Measurements from ENCODE around the gene CHDH.

CHDH gene

DNA sequence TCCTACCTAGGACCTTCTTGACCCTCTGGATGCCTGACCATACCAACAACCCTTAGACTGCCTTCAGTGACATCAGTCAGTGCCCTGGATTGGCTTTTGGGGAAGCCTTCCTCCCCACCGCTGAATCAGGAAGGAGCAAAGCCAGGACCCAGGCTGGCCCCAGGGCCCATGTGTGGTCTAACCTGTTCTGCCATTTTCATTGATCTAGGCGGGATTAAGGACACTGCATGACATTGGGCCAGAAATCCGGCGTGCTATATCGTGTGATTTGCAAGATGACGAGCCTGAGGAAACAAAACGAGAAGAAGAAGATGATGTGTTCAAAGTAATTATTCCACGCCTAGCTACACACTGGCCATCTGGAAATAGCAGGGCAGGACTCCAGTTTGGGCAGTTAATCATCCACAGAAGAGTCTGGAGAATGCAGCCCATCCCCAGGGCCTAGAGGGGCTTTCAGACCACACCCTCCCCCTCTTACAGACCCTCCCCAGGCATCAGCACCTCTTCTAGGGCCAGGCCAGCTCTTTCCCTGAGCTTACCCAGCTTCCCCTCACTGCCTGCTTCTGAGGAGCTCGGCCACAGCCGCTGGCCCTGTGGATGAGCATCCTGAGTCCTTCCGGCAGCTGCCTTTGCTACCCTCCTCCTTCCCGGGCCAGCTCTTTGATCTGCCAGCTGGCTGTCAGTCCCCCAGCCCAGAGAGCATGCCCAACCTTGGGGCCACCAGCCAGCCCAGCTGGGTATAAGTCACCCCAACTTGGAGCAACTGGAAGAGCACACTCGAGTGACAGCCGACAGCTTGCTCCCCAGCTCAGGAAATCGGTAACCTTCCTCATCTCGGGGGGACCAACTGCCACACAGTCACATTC is 45.9 kb downstream of the CHDH start:
- TF ChIP-seq EZH2 (IDR thresholded peaks at IDR 0.05; ENCODE audit: borderline replicate concordance, low read length) (no peak), CTCF (IDR thresholded peaks at IDR 0.05; ENCODE audit: low read length) (no peak)
- no peaks in the 10 kb centered on the region for H3K27me3 ChIP-seq (ENCODE audit: insufficient read depth, low read length)
- no peaks in the 10 kb centered on the region for H3K9me3 ChIP-seq (ENCODE audit: low read length)
- H3K79me2 ChIP-seq (ENCODE audit: insufficient read depth, low read length): no peaks in the 10 kb centered on the region
- no peaks in the 10 kb centered on the region for H4K20me1 ChIP-seq (ENCODE audit: insufficient read depth, low read length)
- H3K9me2 ChIP-seq (ENCODE audit: low read depth, low read length): no peaks in the 10 kb centered on the region
- H3K36me3 ChIP-seq (ENCODE audit: insufficient read depth, low read length): no peaks in the 10 kb centered on the region
- no peak overlapping the region for H3K4me3 ChIP-seq (ENCODE audit: low read depth, low read length, poor library complexity, severe bottlenecking)
- H3K27ac ChIP-seq (ENCODE audit: low read depth, low read length, poor library complexity, severe bottlenecking): no peak overlapping the region
- H3K4me1 ChIP-seq (ENCODE audit: insufficient read depth, low read length, severe bottlenecking): no peaks in the 10 kb centered on the region
- no peak overlapping the region for H3K4me2 ChIP-seq (ENCODE audit: low read length)
- no peaks in the 10 kb centered on the region for H3F3A ChIP-seq (ENCODE audit: insufficient read depth, low read length)
- no peak overlapping the region for H3K9ac ChIP-seq (ENCODE audit: low read length)
- H2AFZ ChIP-seq (ENCODE audit: low read length): no peak overlapping the region

- no peaks in the 10 kb centered on the region for H3K4me1 ChIP-seq (ENCODE audit: insufficient read depth, low read length, severe bottlenecking)
- no peaks in the 10 kb centered on the region for H4K20me1 ChIP-seq (ENCODE audit: insufficient read depth, low read length)
- no peaks in the 10 kb centered on the region for H3K9me3 ChIP-seq (ENCODE audit: low read length)
Observed at GRCh38 chr3:53799338-53799865, 46.8 kb downstream of the CHDH start.

GRCh38 chr3:53798144-53798543 is 48.1 kb downstream of the CHDH start:
- TF ChIP-seq CTCF (IDR thresholded peaks at IDR 0.05; ENCODE audit: low read length) (no peak), EZH2 (IDR thresholded peaks at IDR 0.05; ENCODE audit: borderline replicate concordance, low read length) (no peak)
- Histone ChIP-seq H3K4me3 (ENCODE audit: low read depth, low read length, poor library complexity, severe bottlenecking) (no peak overlapping the region), H3K27me3 (ENCODE audit: insufficient read depth, low read length) (no peaks in the 10 kb centered on the region), H4K20me1 (ENCODE audit: insufficient read depth, low read length) (no peaks in the 10 kb centered on the region), H3K9me2 (ENCODE audit: low read depth, low read length) (no peaks in the 10 kb centered on the region), H3K9ac (ENCODE audit: low read length) (no peak overlapping the region), H3K4me1 (ENCODE audit: insufficient read depth, low read length, severe bottlenecking) (no peaks in the 10 kb centered on the region), H2AFZ (ENCODE audit: low read length) (no peak overlapping the region), H3K36me3 (ENCODE audit: insufficient read depth, low read length) (no peaks in the 10 kb centered on the region), H3K4me2 (ENCODE audit: low read length) (no peak overlapping the region), H3K9me3 (ENCODE audit: low read length) (no peaks in the 10 kb centered on the region), H3K79me2 (ENCODE audit: insufficient read depth, low read length) (no peaks in the 10 kb centered on the region), H3K27ac (ENCODE audit: low read depth, low read length, poor library complexity, severe bottlenecking) (no peak overlapping the region), H3F3A (ENCODE audit: insufficient read depth, low read length) (no peaks in the 10 kb centered on the region)

More at GRCh38 chr3:53799338-53799865, 46.8 kb downstream of the CHDH start:
- TF ChIP-seq EZH2 (IDR thresholded peaks at IDR 0.05; ENCODE audit: borderline replicate concordance, low read length) (no peak), CTCF (IDR thresholded peaks at IDR 0.05; ENCODE audit: low read length) (no peak)
- no peak overlapping the region for H3K27ac ChIP-seq (ENCODE audit: low read depth, low read length, poor library complexity, severe bottlenecking)
- H3K9ac ChIP-seq (ENCODE audit: low read length): no peak overlapping the region
- H3K36me3 ChIP-seq (ENCODE audit: insufficient read depth, low read length): no peaks in the 10 kb centered on the region
- no peaks in the 10 kb centered on the region for H3K27me3 ChIP-seq (ENCODE audit: insufficient read depth, low read length)
- no peaks in the 10 kb centered on the region for H3K79me2 ChIP-seq (ENCODE audit: insufficient read depth, low read length)
- no peaks in the 10 kb centered on the region for H3F3A ChIP-seq (ENCODE audit: insufficient read depth, low read length)
- H2AFZ ChIP-seq (ENCODE audit: low read length): no peak overlapping the region
- no peaks in the 10 kb centered on the region for H3K9me2 ChIP-seq (ENCODE audit: low read depth, low read length)
- no peak overlapping the region for H3K4me3 ChIP-seq (ENCODE audit: low read depth, low read length, poor library complexity, severe bottlenecking)
- H3K4me2 ChIP-seq (ENCODE audit: low read length): no peak overlapping the region
